Type B pancreatic cell (in vitro differentiated cells): ENCODE data around the gene RANBP1. TPM values are rescaled to one million over a fixed set of nuclear protein-coding genes. Genes with fewer than 3 reads are reported as not detected.

Source experiments
- DNase-seq: peaks from one replicate; pipeline ENCODE4 v3.0.0; 2021; ENCODE audit warnings: mixed read lengths; ENCODE audit not compliant: unreplicated experiment; ENCODE audit errors: extremely low spot score
- H3K27ac Mint-ChIP-seq: 2 replicates; pipeline ENCODE4 v1.8.0; 2021; ENCODE audit warnings: mild to moderate bottlenecking, mixed read lengths
- H3K27me3 Mint-ChIP-seq: 2 replicates; pipeline ENCODE4 v1.8.0; 2021; ENCODE audit warnings: mixed read lengths
- H3K36me3 Mint-ChIP-seq: 2 replicates; pipeline ENCODE4 v1.8.0; 2021; ENCODE audit warnings: mixed read lengths
- H3K4me1 Mint-ChIP-seq: one replicate; pipeline ENCODE4 v1.8.0; 2021; ENCODE audit warnings: mixed read lengths; ENCODE audit not compliant: unreplicated experiment
- H3K4me3 Mint-ChIP-seq: 2 replicates; pipeline ENCODE4 v1.8.0; 2021; ENCODE audit warnings: mild to moderate bottlenecking, mixed read lengths
- H3K9me3 Mint-ChIP-seq: 2 replicates; pipeline ENCODE4 v1.8.0; 2021; ENCODE audit warnings: mixed read lengths
- total RNA-seq: library from RNA; stranded (reverse); gene quantifications from 2 replicates; pipeline ENCODE4 v1.2.1, GENCODE V29; 2021; ENCODE audit warnings: low replicate concordance
- TF ChIP-seq, protein P1 (sequence below): fragments of 200-600 bp; sonication (generic); conservative IDR thresholded peaks from 2 replicates; pipeline ENCODE4 v1.5.0; 2021; ENCODE audit warnings: antibody characterized with exemption, mild to moderate bottlenecking

RANBP1 gene
- total RNA-seq, 1 donor from 2014 or later: 235 TPM

DNA sequence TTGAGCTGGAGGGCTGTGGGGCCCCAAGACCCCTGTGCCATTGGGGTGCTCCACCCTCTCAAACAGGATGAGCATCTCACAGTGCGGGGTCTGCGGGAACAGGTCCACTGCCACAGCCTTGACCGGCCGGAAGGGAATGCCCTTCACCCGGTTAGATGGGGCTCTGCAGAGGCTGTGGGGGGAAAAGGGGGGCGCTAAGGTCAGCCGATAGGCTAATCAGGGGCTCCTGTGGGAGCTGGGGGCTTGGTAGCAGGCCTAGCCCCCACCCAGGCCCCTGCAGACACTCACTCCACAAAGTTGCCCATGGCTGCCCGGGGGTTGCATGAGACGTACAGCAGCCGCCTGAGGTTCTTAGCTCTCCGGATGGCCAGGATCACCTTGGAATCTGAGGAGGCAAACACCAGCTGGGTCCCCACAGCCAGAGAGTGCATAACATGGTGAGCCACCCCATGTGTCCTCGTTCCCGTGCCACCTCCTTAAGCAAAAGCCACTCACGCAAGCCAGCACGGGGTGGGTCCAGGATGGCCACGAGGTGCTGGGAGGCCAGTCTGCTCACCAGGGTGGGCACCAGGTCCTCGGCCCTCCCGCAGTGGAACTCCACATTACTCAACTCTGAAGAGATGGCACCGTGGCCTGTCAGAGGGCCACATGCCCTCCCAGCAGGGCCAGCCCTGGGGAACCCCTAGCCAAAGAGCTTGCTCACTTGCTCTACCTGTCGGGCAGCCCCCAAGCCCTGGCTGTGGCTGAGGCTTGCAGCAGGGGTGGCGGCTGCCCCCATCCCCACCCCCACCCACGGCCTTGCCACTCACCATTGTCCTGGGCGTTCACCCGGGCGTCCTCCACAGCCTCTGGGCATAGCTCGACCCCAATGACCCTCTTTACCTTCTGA is 3.0 kb upstream of the RANBP1 start:
- DNase-seq: no peak
- no peaks in the 10 kb centered on the region for H3K27me3 Mint-ChIP-seq
- no peak overlapping the region for H3K4me3 Mint-ChIP-seq
- TF ChIP-seq, protein P1, sequence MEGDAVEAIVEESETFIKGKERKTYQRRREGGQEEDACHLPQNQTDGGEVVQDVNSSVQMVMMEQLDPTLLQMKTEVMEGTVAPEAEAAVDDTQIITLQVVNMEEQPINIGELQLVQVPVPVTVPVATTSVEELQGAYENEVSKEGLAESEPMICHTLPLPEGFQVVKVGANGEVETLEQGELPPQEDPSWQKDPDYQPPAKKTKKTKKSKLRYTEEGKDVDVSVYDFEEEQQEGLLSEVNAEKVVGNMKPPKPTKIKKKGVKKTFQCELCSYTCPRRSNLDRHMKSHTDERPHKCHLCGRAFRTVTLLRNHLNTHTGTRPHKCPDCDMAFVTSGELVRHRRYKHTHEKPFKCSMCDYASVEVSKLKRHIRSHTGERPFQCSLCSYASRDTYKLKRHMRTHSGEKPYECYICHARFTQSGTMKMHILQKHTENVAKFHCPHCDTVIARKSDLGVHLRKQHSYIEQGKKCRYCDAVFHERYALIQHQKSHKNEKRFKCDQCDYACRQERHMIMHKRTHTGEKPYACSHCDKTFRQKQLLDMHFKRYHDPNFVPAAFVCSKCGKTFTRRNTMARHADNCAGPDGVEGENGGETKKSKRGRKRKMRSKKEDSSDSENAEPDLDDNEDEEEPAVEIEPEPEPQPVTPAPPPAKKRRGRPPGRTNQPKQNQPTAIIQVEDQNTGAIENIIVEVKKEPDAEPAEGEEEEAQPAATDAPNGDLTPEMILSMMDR: no peak
- peaks cover 10% of the 10 kb centered on the region for H3K36me3 Mint-ChIP-seq
- H3K27ac Mint-ChIP-seq: no peak overlapping the region
- H3K4me1 Mint-ChIP-seq: no peaks in the 10 kb centered on the region
- no peaks in the 10 kb centered on the region for H3K9me3 Mint-ChIP-seq

DNA sequence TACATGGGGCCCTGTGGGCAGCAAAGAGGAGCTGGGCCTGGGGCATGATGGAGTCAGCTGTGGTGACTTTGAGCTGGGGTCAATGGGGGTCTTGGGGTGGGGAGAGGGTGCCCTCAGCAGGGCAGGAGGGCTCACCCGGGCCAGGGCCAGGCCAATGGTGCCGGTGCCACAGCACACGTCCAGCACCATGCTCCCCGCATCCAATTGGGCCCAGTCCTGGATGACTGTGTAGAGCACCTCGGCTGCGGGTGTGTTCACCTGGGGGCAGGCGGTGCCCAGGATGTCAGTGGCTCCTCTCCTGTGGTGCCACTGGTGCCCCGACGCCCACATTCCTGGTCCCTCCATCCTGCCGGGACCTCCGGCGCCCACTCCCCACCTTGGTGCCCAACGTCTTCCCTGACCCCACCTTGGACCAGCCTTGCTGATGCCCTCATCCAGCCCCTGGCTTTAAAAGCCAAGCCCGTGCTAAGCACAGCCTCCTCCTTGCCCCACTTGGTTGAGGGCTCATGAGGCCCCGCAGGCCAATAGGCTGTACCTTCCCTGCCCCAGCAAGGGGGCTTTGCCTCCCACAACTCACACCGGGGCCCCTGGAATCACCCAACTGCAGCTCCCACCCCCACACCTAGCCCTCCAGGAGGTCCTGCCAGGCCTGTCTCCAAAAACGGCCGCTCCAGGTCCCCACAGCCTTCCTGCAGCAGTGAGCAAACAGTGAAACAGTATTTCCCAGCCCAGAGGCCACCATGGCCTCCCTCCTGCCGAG is 2.2 kb upstream of the RANBP1 start:
- Mint-ChIP-seq H3K36me3 (peaks cover 9% of the 10 kb centered on the region), H3K27me3 (no peaks in the 10 kb centered on the region), H3K4me1 (peaks cover 3% of the 10 kb centered on the region), H3K9me3 (no peaks in the 10 kb centered on the region), H3K4me3 (no peak overlapping the region), H3K27ac (peak overlapping the region; percentile 31)
- TF ChIP-seq, protein P1: no peak
- no peak for DNase-seq

DNA sequence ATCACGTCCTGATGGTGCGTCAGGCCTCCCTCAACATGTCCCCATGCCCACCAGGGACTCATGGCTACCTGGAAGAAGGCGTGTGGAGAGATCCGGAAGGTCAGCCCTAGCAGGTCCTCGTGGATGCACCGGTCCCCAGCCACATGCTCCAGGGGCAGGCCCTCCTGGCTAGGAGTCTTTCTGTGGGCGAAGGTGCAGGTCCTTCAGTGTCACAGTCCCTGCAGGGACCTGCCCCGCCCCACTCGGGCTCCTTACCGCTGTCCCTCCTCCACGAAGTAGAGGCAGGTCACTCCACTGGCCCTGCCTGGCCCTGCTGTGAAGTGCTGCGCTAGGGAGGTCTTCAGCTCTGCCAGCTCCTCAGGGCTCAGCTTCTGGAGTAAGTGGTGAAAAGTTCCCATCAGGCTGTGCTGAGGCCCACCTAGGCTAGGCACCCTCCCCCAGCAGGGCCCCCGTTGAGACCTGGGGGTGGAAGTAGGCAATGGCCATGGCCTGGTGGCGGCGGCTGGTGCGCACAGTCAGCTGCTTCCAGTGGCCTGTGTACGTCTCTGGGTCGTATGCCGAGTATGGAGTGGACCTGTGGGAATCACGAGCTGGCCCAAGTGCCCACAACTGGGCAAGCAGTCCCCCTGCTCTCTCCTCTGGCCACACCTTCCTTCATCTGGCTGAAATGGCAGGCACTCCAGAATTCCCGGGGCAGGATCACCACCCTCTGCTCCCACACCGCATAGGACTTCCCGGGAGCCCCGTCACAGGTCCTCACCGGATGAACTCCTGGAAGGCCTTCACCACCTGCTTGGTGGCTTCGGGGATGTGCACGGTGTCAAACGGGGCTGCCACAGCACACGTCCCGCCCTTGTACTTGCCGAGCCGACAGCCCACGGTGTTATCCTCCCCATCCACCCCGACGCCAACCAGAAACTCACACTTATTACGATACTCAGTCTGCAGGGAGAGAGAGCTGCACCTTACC is 1.1 kb upstream of the RANBP1 start:
- Mint-ChIP-seq H3K27me3 (no peaks in the 10 kb centered on the region), H3K27ac (peak overlapping the region; percentile 89), H3K9me3 (no peaks in the 10 kb centered on the region), H3K4me3 (peak overlapping the region; percentile 82), H3K4me1 (peaks cover 5% of the 10 kb centered on the region), H3K36me3 (peaks cover 11% of the 10 kb centered on the region)
- TF ChIP-seq, protein P1: no peak
- no peak for DNase-seq

DNA sequence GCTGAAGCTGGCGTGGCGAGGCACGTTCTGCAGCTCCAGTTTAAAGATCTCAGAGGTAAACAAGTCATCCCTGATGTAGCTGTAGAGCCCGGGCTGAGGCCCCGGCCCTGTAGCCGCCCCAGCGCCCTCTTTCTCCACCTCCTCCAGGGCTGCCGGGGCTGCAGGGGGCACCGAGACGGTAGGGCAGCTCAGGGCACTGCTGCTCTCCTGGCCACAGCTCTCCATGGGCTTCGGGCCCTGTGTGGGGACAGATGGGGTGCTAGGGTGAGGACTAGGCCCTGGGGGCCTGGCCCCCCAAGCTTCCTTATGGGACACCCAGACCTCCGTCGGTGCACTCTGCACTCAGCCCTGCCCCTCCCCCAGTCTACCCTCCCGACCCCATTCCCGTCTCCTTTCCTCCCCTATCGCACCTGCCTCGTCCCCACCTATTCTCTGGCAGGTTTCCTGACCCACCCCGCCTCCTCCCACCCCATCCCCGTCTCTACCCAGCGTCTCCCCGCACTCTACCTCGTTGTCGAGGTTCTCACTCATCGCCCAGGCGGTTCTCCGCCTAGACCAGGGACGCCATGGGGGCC is 559 bp downstream of the RANBP1 start:
- no peak for DNase-seq
- peak overlapping the region; percentile 92 for H3K4me3 Mint-ChIP-seq

More for the DNA sequence above, 559 bp downstream of the RANBP1 start:
- TF ChIP-seq, protein P1: no peak
- peak overlapping the region; percentile 85 for H3K27ac Mint-ChIP-seq
- H3K4me1 Mint-ChIP-seq: peaks cover 5% of the 10 kb centered on the region
- H3K27me3 Mint-ChIP-seq: no peaks in the 10 kb centered on the region
- peaks cover 9% of the 10 kb centered on the region for H3K36me3 Mint-ChIP-seq
- H3K9me3 Mint-ChIP-seq: no peaks in the 10 kb centered on the region
